ENCODE measurements around the gene ANO8.
"Not testable (repeated sequence)": the region's sequence is repeated elsewhere in the genome, so short reads cannot be mapped to it uniquely, and the experiment has no call there.

Gene ANO8

GRCh38 chr19:17309965-17310461 lies 24.6 kb downstream of the ANO8 start:
- DNase-seq (ENCODE audit: low read depth in 3 of 3): no peak

GRCh38 chr19:17309198-17309964 lies 25.3 kb downstream of the ANO8 start, which contains the start of gene DDA1:
TSS of gene DDA1 (plus strand) at chr19:17309563. CDS start at chr19:17309655, 92 bp downstream.
- peak; percentile 97 to 99 (median 98) for DNase-seq (ENCODE audit: low read depth in 3 of 3)

- DNase-seq (ENCODE audit: low read depth in 3 of 3): no peak
Observed at GRCh38 chr19:17307876-17308377, 26.7 kb downstream of the ANO8 start.

GRCh38 chr19:17306285-17306714 lies 28.4 kb downstream of the ANO8 start:
- no peak for DNase-seq (ENCODE audit: low read depth in 3 of 3)

- DNase-seq (ENCODE audit: low read depth in 3 of 3): peak; percentile 87 to 95 (median 89)
Observed at GRCh38 chr19:17305517-17306284, 29.0 kb downstream of the ANO8 start, which contains the start of gene MRPL34. TSS of gene MRPL34 (plus strand) at chr19:17305872. CDS start at chr19:17305893, 21 bp downstream.

- DNase-seq (ENCODE audit: low read depth in 3 of 3): no peak
Observed at GRCh38 chr19:17305216-17305516, 29.5 kb downstream of the ANO8 start.

- no peak for DNase-seq (ENCODE audit: low read depth in 3 of 3)
Observed at GRCh38 chr19:17304386-17305215, 30.1 kb downstream of the ANO8 start.

- DNase-seq (ENCODE audit: low read depth in 3 of 3): no peak
Observed at GRCh38 chr19:17303940-17304267, 30.8 kb downstream of the ANO8 start.

- DNase-seq (ENCODE audit: low read depth in 3 of 3): peak; percentile 87 to 95 (median 92)
Observed at GRCh38 chr19:17303167-17303939, 31.3 kb downstream of the ANO8 start, which contains the start of gene ABHD8. TSS of gene ABHD8 (minus strand) at chr19:17303425. CDS start at chr19:17301616, 1,809 bp downstream.

GRCh38 chr19:17302391-17303166 lies 32.1 kb downstream of the ANO8 start:
- DNase-seq (ENCODE audit: low read depth in 3 of 3): no peak

- no peak for DNase-seq (ENCODE audit: low read depth in 3 of 3)
Observed at GRCh38 chr19:17300992-17301619, 33.5 kb downstream of the ANO8 start.

GRCh38 chr19:17296976-17297375 lies 37.7 kb downstream of the ANO8 start:
- no peak for DNase-seq (ENCODE audit: low read depth in 3 of 3)

GRCh38 chr19:17296273-17296672 lies 38.4 kb downstream of the ANO8 start:
- no peak for DNase-seq (ENCODE audit: low read depth in 3 of 3)

GRCh38 chr19:17295551-17295950 lies 39.1 kb downstream of the ANO8 start:
- not testable (repeated sequence) for DNase-seq (ENCODE audit: low read depth in 3 of 3)

- peak; percentile 48 to 67 (median 49) for DNase-seq (ENCODE audit: low read depth in 3 of 3)
Observed at GRCh38 chr19:17294051-17294891, 40.4 kb downstream of the ANO8 start.

- DNase-seq (ENCODE audit: low read depth in 3 of 3): no peak
Observed at GRCh38 chr19:17293605-17294004, 41.0 kb downstream of the ANO8 start.

GRCh38 chr19:17292301-17293074 lies 42.2 kb downstream of the ANO8 start:
- DNase-seq (ENCODE audit: low read depth in 3 of 3): peak; percentile 60 to 82 (median 66)

- peak; percentile 40 to 55 (median 55) for DNase-seq (ENCODE audit: low read depth in 3 of 3)
Observed at GRCh38 chr19:17289489-17289888, 45.2 kb downstream of the ANO8 start.
